ENCODE measurements around the gene CTBS. TPM values are rescaled to one million over a fixed set of nuclear protein-coding genes. Genes with fewer than 3 reads are reported as not detected.
A peak's percentile ranks its signal among the peaks of the same experiment; 100 is the strongest.

CTBS gene
- total RNA-seq, 1 experiment from 2014 or later, result 3.7 TPM

DNA sequence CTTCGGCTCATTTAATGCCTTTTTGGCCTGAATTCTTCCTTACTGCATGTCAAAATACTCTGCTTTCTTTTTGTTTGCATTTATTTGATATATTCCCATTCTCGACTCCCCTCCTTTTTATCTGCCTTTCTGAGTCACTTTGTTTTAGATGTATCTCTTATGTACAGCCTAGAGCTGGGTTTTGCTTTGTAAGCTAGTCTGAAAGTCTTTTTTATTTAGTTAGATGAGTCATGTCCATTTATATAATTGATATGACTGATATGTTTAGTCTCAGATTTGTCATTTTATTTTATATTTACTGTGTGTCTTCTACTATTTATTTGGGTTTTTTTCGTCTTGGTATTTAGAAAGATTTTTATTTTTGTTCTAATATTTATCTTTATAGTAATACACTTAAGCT lies 34.3 kb downstream of the CTBS start:
- Histone ChIP-seq H4K20me1 (ENCODE audit: low read length) (no peaks in the 10 kb centered on the region), H3K9ac (ENCODE audit: low read length) (no peak overlapping the region), H3K4me2 (ENCODE audit: low read length) (peak overlapping the region; percentile 78), H3K4me3 (ENCODE audit: low read length) (no peak overlapping the region), H2AFZ (ENCODE audit: low read length) (no peak overlapping the region), H3K27ac (ENCODE audit: low read length) (peak overlapping the region; percentile 37), H3K9me2 (replicated peaks; ENCODE audit: low read length) (no peaks in the 10 kb centered on the region), H3K9me3 (ENCODE audit: low read length) (no peaks in the 10 kb centered on the region), H3K27me3 (ENCODE audit: low read length) (no peaks in the 10 kb centered on the region), H3K79me2 (ENCODE audit: low read length) (no peaks in the 10 kb centered on the region), H3K4me1 (ENCODE audit: insufficient read depth, low read length) (peaks cover 16% of the 10 kb centered on the region), H3F3A (ENCODE audit: low read length, unreplicated experiment) (no peaks in the 10 kb centered on the region), H3K36me3 (ENCODE audit: low read depth, low read length) (no peaks in the 10 kb centered on the region)
- BruUV-seq (replicated peaks), result no TSS peak
- ChIA-PET CTCF (interaction anchor here (0.9 kb wide), 1 partner anchor 97 kb away, joined by 4 read pairs; no protein-coding TSS in a partner anchor), POLR2A (ENCODE audit: unreplicated experiment) (no interaction called here)
- intact Hi-C loops (cut with micrococcal nuclease), result loop anchor here (2.0 to 10.0 kb wide), 4 partner anchors 65 to 399 kb away; no protein-coding TSS in a partner anchor
- ATAC-seq, result peak; percentile 92
- TF ChIP-seq EZH2 (IDR thresholded peaks at IDR 0.05; ENCODE audit: low read length, unreplicated experiment) (no peak), EZH2phosphoT487 (IDR thresholded peaks at IDR 0.05; ENCODE audit: borderline replicate concordance, low read length) (no peak)
- peak; percentile 76 for DNase-seq

DNA sequence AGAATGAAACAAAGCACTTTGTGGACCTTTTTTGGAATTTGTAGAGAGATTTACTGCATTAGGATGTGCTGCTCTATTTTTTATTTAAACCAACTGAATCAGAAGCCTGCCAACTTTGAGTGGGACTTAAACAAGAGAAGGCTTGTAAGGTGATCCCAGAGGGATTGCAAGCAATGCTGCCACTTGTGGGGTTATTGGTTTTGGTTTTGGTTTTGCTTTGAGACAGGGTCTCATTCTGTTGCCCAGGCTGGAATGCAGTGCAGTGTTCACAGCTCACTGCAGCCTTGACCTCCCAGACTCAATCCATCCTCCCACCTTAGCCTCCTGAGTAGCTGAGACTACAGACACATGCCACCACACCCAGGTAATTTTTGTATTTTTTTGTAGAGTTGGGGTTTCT lies 35.6 kb downstream of the CTBS start:
- Histone ChIP-seq H3K9ac (ENCODE audit: low read length) (no peak overlapping the region), H3K4me1 (ENCODE audit: insufficient read depth, low read length) (peaks cover 16% of the 10 kb centered on the region)

GRCh38 chr1:84525779-84526178 lies 48.5 kb downstream of the CTBS start:
- no peak for DNase-seq
- Histone ChIP-seq H3K9ac (ENCODE audit: low read length) (no peak overlapping the region), H2AFZ (ENCODE audit: low read length) (no peak overlapping the region), H3K4me1 (ENCODE audit: insufficient read depth, low read length) (no peaks in the 10 kb centered on the region), H3K4me3 (ENCODE audit: low read length) (no peak overlapping the region), H3K27me3 (ENCODE audit: low read length) (no peaks in the 10 kb centered on the region), H3K9me2 (replicated peaks; ENCODE audit: low read length) (no peaks in the 10 kb centered on the region), H3K9me3 (ENCODE audit: low read length) (no peaks in the 10 kb centered on the region), H4K20me1 (ENCODE audit: low read length) (no peaks in the 10 kb centered on the region), H3K36me3 (ENCODE audit: low read depth, low read length) (no peaks in the 10 kb centered on the region), H3F3A (ENCODE audit: low read length, unreplicated experiment) (no peaks in the 10 kb centered on the region), H3K79me2 (ENCODE audit: low read length) (no peaks in the 10 kb centered on the region), H3K4me2 (ENCODE audit: low read length) (no peak overlapping the region), H3K27ac (ENCODE audit: low read length) (no peak overlapping the region)
- TF ChIP-seq CTCF (conservative IDR thresholded peaks at IDR 0.05; ENCODE audit: low read depth, low read length) (no peak), EZH2phosphoT487 (IDR thresholded peaks at IDR 0.05; ENCODE audit: borderline replicate concordance, low read length) (no peak), EZH2 (IDR thresholded peaks at IDR 0.05; ENCODE audit: low read length, unreplicated experiment) (no peak)
- ChIA-PET POLR2A (ENCODE audit: unreplicated experiment) (interaction anchor here (0.6 kb wide), 1 partner anchor 47 kb away, joined by 3 read pairs; no protein-coding TSS in a partner anchor), CTCF (no interaction called here)
- intact Hi-C loops (cut with micrococcal nuclease), result no loop called here
- ATAC-seq, result no peak
- no TSS peak for BruUV-seq (replicated peaks)

More for the DNA sequence above, 35.6 kb downstream of the CTBS start:
- H3K9me3 ChIP-seq (ENCODE audit: low read length), result no peaks in the 10 kb centered on the region
- H3K79me2 ChIP-seq (ENCODE audit: low read length), result no peaks in the 10 kb centered on the region
- H3K4me3 ChIP-seq (ENCODE audit: low read length), result no peak overlapping the region
- no peak overlapping the region for H2AFZ ChIP-seq (ENCODE audit: low read length)
- no peaks in the 10 kb centered on the region for H3K9me2 ChIP-seq (replicated peaks; ENCODE audit: low read length)
- intact Hi-C loops (cut with micrococcal nuclease), result no loop called here
- H3K4me2 ChIP-seq (ENCODE audit: low read length), result no peak overlapping the region
- no peaks in the 10 kb centered on the region for H3K36me3 ChIP-seq (ENCODE audit: low read depth, low read length)
- no peaks in the 10 kb centered on the region for H4K20me1 ChIP-seq (ENCODE audit: low read length)
- H3K27me3 ChIP-seq (ENCODE audit: low read length), result no peaks in the 10 kb centered on the region
- BruUV-seq (replicated peaks), result no TSS peak
- H3K27ac ChIP-seq (ENCODE audit: low read length), result no peak overlapping the region
- CTCF ChIA-PET, result no interaction called here
- TF ChIP-seq CTCF (conservative IDR thresholded peaks at IDR 0.05; ENCODE audit: low read depth, low read length) (no peak), EZH2 (IDR thresholded peaks at IDR 0.05; ENCODE audit: low read length, unreplicated experiment) (no peak)
- POLR2A ChIA-PET (ENCODE audit: unreplicated experiment), result no interaction called here
- ATAC-seq (no peak), DNase-seq (no peak)
- H3F3A ChIP-seq (ENCODE audit: low read length, unreplicated experiment), result no peaks in the 10 kb centered on the region

Data from PC-3 (cell line).